Measurements from ENCODE around the gene PDZRN3.

PDZRN3 gene

GRCh38 chr3:73364517-73364916 lies 260.2 kb downstream of the PDZRN3 start:
- Histone ChIP-seq H3K36me3 (ENCODE audit: control insufficient read depth in 1 of 2, insufficient read depth in 2 of 2, low read length in 2 of 2) (no peaks in the 10 kb centered on the region), H3K4me1 (ENCODE audit: control insufficient read depth in 1 of 2, insufficient read depth in 2 of 2, low read length in 2 of 2) (no peaks in the 10 kb centered on the region), H3K27ac (ENCODE audit: low read depth, low read length) (no peak overlapping the region), H3K9ac (ENCODE audit: low read depth in 1 of 2, low read length in 2 of 2) (no peak overlapping the region), H3K4me3 (ENCODE audit: low read depth in 1 of 2, low read length in 2 of 2) (no peak overlapping the region), H3K27me3 (ENCODE audit: control insufficient read depth in 1 of 2, insufficient read depth in 2 of 2, low read length in 2 of 2) (no peaks in the 10 kb centered on the region), H3K9me3 (ENCODE audit: control insufficient read depth in 1 of 2, low read length in 2 of 2) (no peaks in the 10 kb centered on the region)

DNA sequence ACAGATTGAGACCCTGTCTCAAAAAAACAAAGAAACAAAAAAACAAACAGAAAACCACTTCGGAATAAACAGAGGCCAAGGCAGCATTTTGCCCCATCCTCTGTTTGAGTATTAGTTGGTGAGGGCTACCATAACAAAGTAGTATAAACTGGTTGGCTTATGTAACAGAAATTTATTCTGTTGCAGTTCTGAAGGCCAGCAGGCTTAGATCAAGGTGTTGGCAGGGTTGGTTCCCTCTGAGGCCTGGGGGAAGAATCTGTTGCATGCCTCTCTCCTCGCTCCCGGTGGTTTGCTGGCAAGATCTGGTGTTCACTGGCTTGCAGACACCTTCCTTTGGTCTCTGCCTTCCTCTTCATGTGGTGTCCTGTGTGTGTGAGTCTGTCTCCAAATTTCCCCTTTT lies 261.6 kb downstream of the PDZRN3 start:
- Histone ChIP-seq H3K4me1 (ENCODE audit: control insufficient read depth in 1 of 2, insufficient read depth in 2 of 2, low read length in 2 of 2) (no peaks in the 10 kb centered on the region), H3K4me3 (ENCODE audit: low read depth in 1 of 2, low read length in 2 of 2) (no peak overlapping the region), H3K27ac (ENCODE audit: low read depth, low read length) (no peak overlapping the region), H3K27me3 (ENCODE audit: control insufficient read depth in 1 of 2, insufficient read depth in 2 of 2, low read length in 2 of 2) (no peaks in the 10 kb centered on the region), H3K9me3 (ENCODE audit: control insufficient read depth in 1 of 2, low read length in 2 of 2) (no peaks in the 10 kb centered on the region), H3K36me3 (ENCODE audit: control insufficient read depth in 1 of 2, insufficient read depth in 2 of 2, low read length in 2 of 2) (no peaks in the 10 kb centered on the region), H3K9ac (ENCODE audit: low read depth in 1 of 2, low read length in 2 of 2) (no peak overlapping the region)

GRCh38 chr3:73361591-73361990 lies 263.1 kb downstream of the PDZRN3 start:
- Histone ChIP-seq H3K9ac (ENCODE audit: low read depth in 1 of 2, low read length in 2 of 2) (no peak overlapping the region), H3K36me3 (ENCODE audit: control insufficient read depth in 1 of 2, insufficient read depth in 2 of 2, low read length in 2 of 2) (no peaks in the 10 kb centered on the region), H3K4me1 (ENCODE audit: control insufficient read depth in 1 of 2, insufficient read depth in 2 of 2, low read length in 2 of 2) (no peaks in the 10 kb centered on the region), H3K27ac (ENCODE audit: low read depth, low read length) (no peak overlapping the region), H3K9me3 (ENCODE audit: control insufficient read depth in 1 of 2, low read length in 2 of 2) (no peaks in the 10 kb centered on the region), H3K4me3 (ENCODE audit: low read depth in 1 of 2, low read length in 2 of 2) (no peak overlapping the region), H3K27me3 (ENCODE audit: control insufficient read depth in 1 of 2, insufficient read depth in 2 of 2, low read length in 2 of 2) (no peaks in the 10 kb centered on the region)

- no peaks in the 10 kb centered on the region for H3K4me1 ChIP-seq (ENCODE audit: control insufficient read depth in 1 of 2, insufficient read depth in 2 of 2, low read length in 2 of 2)
- no peaks in the 10 kb centered on the region for H3K36me3 ChIP-seq (ENCODE audit: control insufficient read depth in 1 of 2, insufficient read depth in 2 of 2, low read length in 2 of 2)
- no peaks in the 10 kb centered on the region for H3K9me3 ChIP-seq (ENCODE audit: control insufficient read depth in 1 of 2, low read length in 2 of 2)
- no peak overlapping the region for H3K27ac ChIP-seq (ENCODE audit: low read depth, low read length)
- H3K27me3 ChIP-seq (ENCODE audit: control insufficient read depth in 1 of 2, insufficient read depth in 2 of 2, low read length in 2 of 2), result no peaks in the 10 kb centered on the region
- H3K4me3 ChIP-seq (ENCODE audit: low read depth in 1 of 2, low read length in 2 of 2), result no peak overlapping the region
- H3K9ac ChIP-seq (ENCODE audit: low read depth in 1 of 2, low read length in 2 of 2), result no peak overlapping the region
Measured at GRCh38 chr3:73353649-73354217, 271.0 kb downstream of the PDZRN3 start.

GRCh38 chr3:73352841-73353645 lies 271.7 kb downstream of the PDZRN3 start:
- no peaks in the 10 kb centered on the region for H3K27me3 ChIP-seq (ENCODE audit: control insufficient read depth in 1 of 2, insufficient read depth in 2 of 2, low read length in 2 of 2)
- no peak overlapping the region for H3K9ac ChIP-seq (ENCODE audit: low read depth in 1 of 2, low read length in 2 of 2)
- no peak overlapping the region for H3K4me3 ChIP-seq (ENCODE audit: low read depth in 1 of 2, low read length in 2 of 2)
- no peak overlapping the region for H3K27ac ChIP-seq (ENCODE audit: low read depth, low read length)
- H3K36me3 ChIP-seq (ENCODE audit: control insufficient read depth in 1 of 2, insufficient read depth in 2 of 2, low read length in 2 of 2), result no peaks in the 10 kb centered on the region
- H3K9me3 ChIP-seq (ENCODE audit: control insufficient read depth in 1 of 2, low read length in 2 of 2), result no peaks in the 10 kb centered on the region
- no peaks in the 10 kb centered on the region for H3K4me1 ChIP-seq (ENCODE audit: control insufficient read depth in 1 of 2, insufficient read depth in 2 of 2, low read length in 2 of 2)

- Histone ChIP-seq H3K4me1 (ENCODE audit: control insufficient read depth in 1 of 2, insufficient read depth in 2 of 2, low read length in 2 of 2) (no peaks in the 10 kb centered on the region), H3K9ac (ENCODE audit: low read depth in 1 of 2, low read length in 2 of 2) (no peak overlapping the region), H3K27me3 (ENCODE audit: control insufficient read depth in 1 of 2, insufficient read depth in 2 of 2, low read length in 2 of 2) (no peaks in the 10 kb centered on the region), H3K9me3 (ENCODE audit: control insufficient read depth in 1 of 2, low read length in 2 of 2) (no peaks in the 10 kb centered on the region), H3K27ac (ENCODE audit: low read depth, low read length) (no peak overlapping the region), H3K36me3 (ENCODE audit: control insufficient read depth in 1 of 2, insufficient read depth in 2 of 2, low read length in 2 of 2) (no peaks in the 10 kb centered on the region), H3K4me3 (ENCODE audit: low read depth in 1 of 2, low read length in 2 of 2) (no peak overlapping the region)
Measured at GRCh38 chr3:73351423-73352071, 273.2 kb downstream of the PDZRN3 start.

DNA sequence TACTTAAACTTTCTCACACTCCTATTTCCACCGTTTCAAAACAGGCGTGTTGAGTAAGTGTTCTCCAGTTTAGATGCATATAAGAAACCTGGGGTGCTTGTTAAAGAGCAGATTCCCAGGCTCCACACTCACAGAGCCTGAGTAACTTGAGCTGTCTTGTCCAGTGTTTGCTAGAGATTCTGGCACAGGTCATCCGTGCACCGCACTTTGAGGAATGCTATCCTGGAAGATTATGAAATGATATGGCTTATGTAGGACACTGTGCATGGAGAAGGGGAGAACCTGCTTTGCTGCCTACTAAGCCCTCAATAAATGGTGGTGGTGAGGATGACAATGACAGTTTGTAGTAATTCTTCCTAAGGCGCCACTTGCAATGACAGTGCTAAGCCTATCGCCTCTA lies 273.7 kb downstream of the PDZRN3 start:
- Histone ChIP-seq H3K9ac (ENCODE audit: low read depth in 1 of 2, low read length in 2 of 2) (no peak overlapping the region), H3K27me3 (ENCODE audit: control insufficient read depth in 1 of 2, insufficient read depth in 2 of 2, low read length in 2 of 2) (no peaks in the 10 kb centered on the region), H3K36me3 (ENCODE audit: control insufficient read depth in 1 of 2, insufficient read depth in 2 of 2, low read length in 2 of 2) (no peaks in the 10 kb centered on the region), H3K27ac (ENCODE audit: low read depth, low read length) (no peak overlapping the region), H3K9me3 (ENCODE audit: control insufficient read depth in 1 of 2, low read length in 2 of 2) (no peaks in the 10 kb centered on the region), H3K4me1 (ENCODE audit: control insufficient read depth in 1 of 2, insufficient read depth in 2 of 2, low read length in 2 of 2) (no peaks in the 10 kb centered on the region), H3K4me3 (ENCODE audit: low read depth in 1 of 2, low read length in 2 of 2) (no peak overlapping the region)

DNA sequence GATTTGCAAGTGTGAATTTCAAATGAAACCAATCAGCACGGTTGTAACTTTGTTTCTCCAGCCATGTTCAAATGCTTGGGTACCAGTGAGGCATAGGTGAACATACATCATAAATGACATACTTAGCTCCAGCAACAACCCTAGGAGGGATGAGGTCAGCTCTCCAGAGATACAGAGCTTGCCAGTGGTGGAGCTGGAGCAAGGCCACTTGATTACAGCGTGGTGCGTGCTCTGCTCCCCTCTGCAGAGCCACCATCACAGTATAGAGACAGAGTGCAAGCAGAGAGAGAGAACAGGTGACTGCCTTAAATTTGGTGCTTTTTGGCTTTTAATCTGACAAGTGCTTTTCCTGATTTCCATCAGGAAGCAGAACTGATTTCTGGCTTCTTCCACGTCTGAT lies 275.1 kb downstream of the PDZRN3 start:
- H3K9ac ChIP-seq (ENCODE audit: low read depth in 1 of 2, low read length in 2 of 2), result no peak overlapping the region
- H3K36me3 ChIP-seq (ENCODE audit: control insufficient read depth in 1 of 2, insufficient read depth in 2 of 2, low read length in 2 of 2), result no peaks in the 10 kb centered on the region
- no peak overlapping the region for H3K4me3 ChIP-seq (ENCODE audit: low read depth in 1 of 2, low read length in 2 of 2)
- no peaks in the 10 kb centered on the region for H3K9me3 ChIP-seq (ENCODE audit: control insufficient read depth in 1 of 2, low read length in 2 of 2)
- H3K27me3 ChIP-seq (ENCODE audit: control insufficient read depth in 1 of 2, insufficient read depth in 2 of 2, low read length in 2 of 2), result no peaks in the 10 kb centered on the region
- no peaks in the 10 kb centered on the region for H3K4me1 ChIP-seq (ENCODE audit: control insufficient read depth in 1 of 2, insufficient read depth in 2 of 2, low read length in 2 of 2)
- no peak overlapping the region for H3K27ac ChIP-seq (ENCODE audit: low read depth, low read length)

GRCh38 chr3:73342077-73342476 lies 282.7 kb downstream of the PDZRN3 start:
- H3K4me1 ChIP-seq (ENCODE audit: control insufficient read depth in 1 of 2, insufficient read depth in 2 of 2, low read length in 2 of 2), result no peaks in the 10 kb centered on the region
- H3K27me3 ChIP-seq (ENCODE audit: control insufficient read depth in 1 of 2, insufficient read depth in 2 of 2, low read length in 2 of 2), result no peaks in the 10 kb centered on the region
- H3K9ac ChIP-seq (ENCODE audit: low read depth in 1 of 2, low read length in 2 of 2), result no peak overlapping the region
- no peaks in the 10 kb centered on the region for H3K9me3 ChIP-seq (ENCODE audit: control insufficient read depth in 1 of 2, low read length in 2 of 2)
- H3K4me3 ChIP-seq (ENCODE audit: low read depth in 1 of 2, low read length in 2 of 2), result no peak overlapping the region
- H3K36me3 ChIP-seq (ENCODE audit: control insufficient read depth in 1 of 2, insufficient read depth in 2 of 2, low read length in 2 of 2), result no peaks in the 10 kb centered on the region
- no peak overlapping the region for H3K27ac ChIP-seq (ENCODE audit: low read depth, low read length)

GRCh38 chr3:73341272-73341935 lies 283.3 kb downstream of the PDZRN3 start:
- Histone ChIP-seq H3K4me1 (ENCODE audit: control insufficient read depth in 1 of 2, insufficient read depth in 2 of 2, low read length in 2 of 2) (no peaks in the 10 kb centered on the region), H3K9me3 (ENCODE audit: control insufficient read depth in 1 of 2, low read length in 2 of 2) (no peaks in the 10 kb centered on the region), H3K27me3 (ENCODE audit: control insufficient read depth in 1 of 2, insufficient read depth in 2 of 2, low read length in 2 of 2) (no peaks in the 10 kb centered on the region), H3K27ac (ENCODE audit: low read depth, low read length) (no peak overlapping the region), H3K4me3 (ENCODE audit: low read depth in 1 of 2, low read length in 2 of 2) (no peak overlapping the region), H3K9ac (ENCODE audit: low read depth in 1 of 2, low read length in 2 of 2) (no peak overlapping the region), H3K36me3 (ENCODE audit: control insufficient read depth in 1 of 2, insufficient read depth in 2 of 2, low read length in 2 of 2) (no peaks in the 10 kb centered on the region)

Data from duodenal mucosa (tissue), 2 donors.